Vagina (tissue), 2 donors: ENCODE results near the gene SRF. TPM values are rescaled to one million over a fixed set of nuclear protein-coding genes. Genes with fewer than 3 reads are reported as not detected.

ENCODE experiments used
- DNase-seq, 2 donors: peaks; one replicate each; pipeline ENCODE4 v3.0.0-alpha.2; 2017; ENCODE audit errors: extremely low spot score in 2 of 2
- H3K27ac ChIP-seq: fragments of 200-600 bp; sonication (generic); one replicate; pipeline ENCODE4 v1.5.1; 2019
- H3K27me3 ChIP-seq: fragments of 200-600 bp; sonication (generic); one replicate; pipeline ENCODE4 v1.5.1; 2019
- H3K36me3 ChIP-seq, 2 donors: fragments of 200-600 bp; sonication (generic); one replicate each; pipeline ENCODE4 v1.5.1; 2017 to 2019
- H3K4me1 ChIP-seq: fragments of 200-600 bp; sonication (generic); one replicate; pipeline ENCODE4 v1.5.1; 2019
- H3K4me3 ChIP-seq, 2 donors: fragments of 200-600 bp; sonication (generic); 1 replicate in 1 of 2; 2 replicates in 1 of 2; pipeline ENCODE4 v1.5.1; 2016 to 2019
- H3K9me3 ChIP-seq: fragments of 200-600 bp; sonication (generic); one replicate; pipeline ENCODE4 v1.5.1; 2019
- CTCF ChIP-seq, 3 experiments: fragments of 450-650 bp in 2 of 3; fragments of 200-600 bp in 1 of 3; sonication (generic) in 1 of 3; IDR thresholded peaks; one replicate each; pipeline ENCODE4 v1.5.1; 2017 to 2019; ENCODE audit warnings: antibody characterized with exemption in 3 of 3, mild to moderate bottlenecking in 2 of 3, moderate library complexity in 2 of 3
- POLR2A ChIP-seq, 2 donors: fragments of 450-650 bp; IDR thresholded peaks; one replicate each; pipeline ENCODE4 v1.6.1; 2017; ENCODE audit warnings: antibody characterized with exemption in 2 of 2, mild to moderate bottlenecking in 2 of 2, moderate library complexity in 2 of 2
- POLR2AphosphoS5 ChIP-seq, 2 donors: sonication (generic); formaldehyde crosslinking; IDR thresholded peaks; one replicate each; pipeline ENCODE4 v1.9.0; 2017; ENCODE audit warnings: antibody characterized with exemption in 2 of 2, mild to moderate bottlenecking in 2 of 2, low read depth in 1 of 2; ENCODE audit not compliant: insufficient read depth in 1 of 2
- intact Hi-C: fragments of 100-400 bp; cut with DNase I; formaldehyde crosslinking; loops from one replicate; pipeline ENCODE4 v1.15.1; 2023
- total RNA-seq: library from RNA; depleted of rRNA; stranded (reverse); fragments of >200 nt; gene quantifications from one replicate; pipeline ENCODE4 v1.2.3, GENCODE V29; 2016

Gene SRF
- total RNA-seq, 1 donor from 2014 or later: 28.2 TPM

DNA sequence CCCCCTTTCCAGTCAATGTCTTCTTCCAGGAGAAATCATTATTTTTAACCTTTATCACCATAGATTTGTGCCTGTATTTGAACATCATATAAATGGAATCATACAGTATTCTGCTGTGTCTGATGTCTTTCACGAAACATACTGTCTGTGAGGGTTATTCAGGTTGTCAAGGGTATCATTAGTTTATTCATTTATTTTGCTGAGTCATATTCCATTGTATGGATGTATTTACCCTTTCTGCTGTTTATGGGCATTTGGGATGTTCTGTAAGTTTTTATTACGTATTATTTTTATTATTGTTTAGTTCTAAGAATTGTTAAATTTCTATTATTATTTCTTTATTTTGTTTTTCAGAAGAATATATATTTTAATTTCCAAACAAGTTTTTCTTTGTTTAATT lies 36.2 kb downstream of the SRF start:
- intact Hi-C loops: no loop called here
- Histone ChIP-seq H3K9me3 (no peaks in the 10 kb centered on the region), H3K4me1 (no peaks in the 10 kb centered on the region), H3K4me3 (no peak overlapping the region), H3K27ac (no peak overlapping the region), H3K27me3 (no peaks in the 10 kb centered on the region), H3K36me3 (peaks cover 0 to 21% of the 10 kb centered on the region in 2 donors)
- no peak for DNase-seq
- TF ChIP-seq POLR2A (IDR thresholded peaks at IDR 0.05): no peak

GRCh38 chr6:43211955-43212354 lies 40.9 kb downstream of the SRF start:
- H3K27ac ChIP-seq: no peak overlapping the region
- intact Hi-C loops: no loop called here
- TF ChIP-seq POLR2A (IDR thresholded peaks at IDR 0.05) (no peak), CTCF (IDR thresholded peaks at IDR 0.05) (no peak), POLR2AphosphoS5 (IDR thresholded peaks at IDR 0.05; ENCODE audit: insufficient read depth in 1 of 2, low read depth in 1 of 2) (no peak)
- no peaks in the 10 kb centered on the region for H3K9me3 ChIP-seq
- no peak overlapping the region for H3K4me3 ChIP-seq
- H3K27me3 ChIP-seq: no peaks in the 10 kb centered on the region
- no peaks in the 10 kb centered on the region for H3K4me1 ChIP-seq
- H3K36me3 ChIP-seq: peaks cover 0 to 16% of the 10 kb centered on the region in 2 donors
- DNase-seq: no peak

DNA sequence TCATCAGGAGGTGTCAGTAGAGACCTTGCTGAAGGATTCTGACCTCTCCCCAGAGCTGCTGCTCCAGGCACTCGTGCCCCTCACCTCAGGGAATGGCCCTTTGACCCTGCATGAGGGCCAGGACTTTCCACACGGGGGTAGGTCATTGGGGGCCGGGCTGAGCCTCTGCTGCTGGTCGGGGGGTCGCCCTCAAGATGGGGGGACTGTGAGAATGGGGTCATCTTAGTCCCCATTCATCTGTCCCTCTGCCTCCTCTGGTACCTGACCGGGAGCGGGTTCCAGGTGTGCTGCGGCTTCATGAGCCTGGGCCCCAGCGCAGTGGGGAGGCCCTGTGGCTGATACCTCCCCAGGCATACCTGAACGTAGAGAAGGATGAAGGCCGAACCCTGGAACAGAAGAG lies 42.4 kb downstream of the SRF start:
- TF ChIP-seq POLR2AphosphoS5 (IDR thresholded peaks at IDR 0.05; ENCODE audit: insufficient read depth in 1 of 2, low read depth in 1 of 2): no peak
- TF ChIP-seq CTCF (IDR thresholded peaks at IDR 0.05): no peak
- no peak for TF ChIP-seq POLR2A (IDR thresholded peaks at IDR 0.05)
- intact Hi-C loops: no loop called here
- Histone ChIP-seq H3K4me3 (no peak overlapping the region), H3K4me1 (no peaks in the 10 kb centered on the region), H3K36me3 (peaks cover 0 to 21% of the 10 kb centered on the region in 2 donors), H3K9me3 (no peaks in the 10 kb centered on the region), H3K27ac (no peak overlapping the region), H3K27me3 (no peaks in the 10 kb centered on the region)
- DNase-seq: no peak

DNA sequence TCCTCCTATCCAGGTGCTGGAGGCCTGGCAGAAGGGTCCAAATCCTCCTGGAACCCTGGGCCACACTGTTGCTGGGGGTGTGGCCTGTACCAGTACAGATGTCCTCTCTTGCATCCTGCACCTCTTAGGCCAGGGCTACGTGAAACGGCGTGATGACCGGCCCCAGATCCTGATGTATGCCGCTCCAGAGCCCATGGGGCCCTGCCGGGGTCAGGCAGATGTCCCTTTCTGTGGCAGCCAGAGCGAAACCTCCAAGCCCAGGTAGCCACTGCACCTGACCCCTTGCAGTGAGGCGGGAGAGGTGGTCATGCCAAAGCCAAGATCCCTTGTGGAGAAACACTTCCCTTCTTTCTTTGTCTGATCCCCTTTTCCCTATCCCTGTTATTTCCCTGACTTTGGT lies 44.0 kb downstream of the SRF start:
- Histone ChIP-seq H3K4me3 (no peak overlapping the region), H3K36me3 (peaks cover 0 to 21% of the 10 kb centered on the region in 2 donors), H3K4me1 (no peaks in the 10 kb centered on the region), H3K27ac (no peak overlapping the region), H3K9me3 (no peaks in the 10 kb centered on the region), H3K27me3 (no peaks in the 10 kb centered on the region)
- intact Hi-C loops: no loop called here
- TF ChIP-seq POLR2A (IDR thresholded peaks at IDR 0.05): no peak
- no peak for TF ChIP-seq CTCF (IDR thresholded peaks at IDR 0.05)
- no peak for TF ChIP-seq POLR2AphosphoS5 (IDR thresholded peaks at IDR 0.05; ENCODE audit: insufficient read depth in 1 of 2, low read depth in 1 of 2)
- no peak for DNase-seq

DNA sequence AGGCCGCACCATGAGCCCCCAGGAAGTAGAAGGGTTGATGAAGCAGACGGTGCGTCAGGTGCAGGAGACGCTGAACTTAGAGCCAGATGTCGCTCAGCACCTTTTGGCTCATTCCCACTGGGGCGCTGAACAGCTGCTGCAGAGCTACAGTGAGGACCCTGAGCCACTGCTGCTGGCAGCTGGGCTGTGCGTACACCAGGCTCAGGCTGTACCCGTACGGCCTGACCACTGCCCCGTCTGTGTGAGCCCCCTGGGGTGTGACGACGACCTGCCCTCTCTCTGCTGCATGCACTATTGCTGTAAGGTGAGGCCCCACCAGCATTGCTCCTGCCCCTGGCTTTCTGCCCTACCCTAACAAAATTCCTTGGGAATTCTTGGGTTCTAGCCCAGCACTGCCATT lies 45.1 kb downstream of the SRF start:
- intact Hi-C loops: no loop called here
- TF ChIP-seq CTCF (IDR thresholded peaks at IDR 0.05): no peak
- no peak for TF ChIP-seq POLR2AphosphoS5 (IDR thresholded peaks at IDR 0.05; ENCODE audit: insufficient read depth in 1 of 2, low read depth in 1 of 2)
- no peak for TF ChIP-seq POLR2A (IDR thresholded peaks at IDR 0.05)
- H3K4me3 ChIP-seq: no peak overlapping the region
- H3K27me3 ChIP-seq: no peaks in the 10 kb centered on the region
- no peaks in the 10 kb centered on the region for H3K9me3 ChIP-seq
- no peaks in the 10 kb centered on the region for H3K4me1 ChIP-seq
- no peak for DNase-seq
- H3K36me3 ChIP-seq: peaks cover 0 to 28% of the 10 kb centered on the region in 2 donors
- no peak overlapping the region for H3K27ac ChIP-seq

- Histone ChIP-seq H3K27me3 (no peaks in the 10 kb centered on the region), H3K4me1 (no peaks in the 10 kb centered on the region), H3K36me3 (peaks cover 0 to 28% of the 10 kb centered on the region in 2 donors), H3K27ac (no peak overlapping the region), H3K9me3 (no peaks in the 10 kb centered on the region), H3K4me3 (no peak overlapping the region)
- intact Hi-C loops: no loop called here
- DNase-seq: no peak
- TF ChIP-seq CTCF (IDR thresholded peaks at IDR 0.05) (no peak), POLR2AphosphoS5 (IDR thresholded peaks at IDR 0.05; ENCODE audit: insufficient read depth in 1 of 2, low read depth in 1 of 2) (no peak), POLR2A (IDR thresholded peaks at IDR 0.05) (no peak)
Measured at GRCh38 chr6:43217351-43217750, 46.3 kb downstream of the SRF start.
